ENCODE measurements around the gene GLDN.

- TF ChIP-seq POLR2A (IDR thresholded peaks at IDR 0.05; ENCODE audit: low read depth, low read length) (no peak), CEBPB (IDR thresholded peaks at IDR 0.05; ENCODE audit: low read depth, low read length) (peak; percentile 82), CTCF (conservative IDR thresholded peaks at IDR 0.05; ENCODE audit: low read depth, low read length) (no peak), MXI1 (IDR thresholded peaks at IDR 0.05; ENCODE audit: borderline replicate concordance, low read depth, low read length) (no peak), USF2 (IDR thresholded peaks at IDR 0.05; ENCODE audit: low read depth, low read length) (peak; percentile 65; the same call in 1 of the 2 replicates), SMC3 (IDR thresholded peaks at IDR 0.05; ENCODE audit: low read depth, low read length) (no peak), RAD21 (IDR thresholded peaks at IDR 0.05; ENCODE audit: low read length) (no peak), RFX5 (IDR thresholded peaks at IDR 0.05; ENCODE audit: low read depth, low read length) (no peak), CHD1 (IDR thresholded peaks at IDR 0.05; ENCODE audit: low read depth, low read length) (no peak), RCOR1 (IDR thresholded peaks at IDR 0.05; ENCODE audit: insufficient replicate concordance, low read length) (no peak), MAFK (IDR thresholded peaks at IDR 0.05; ENCODE audit: low read depth, low read length) (peak; percentile 31; the same call in 1 of the 2 replicates)
These were observed 35.8 kb downstream of the GLDN start for GRCh38 chr15:51377038-51377786.
